PC-3 (cell line): ENCODE data around the gene SETBP1. TPM values are rescaled to one million over a fixed set of nuclear protein-coding genes. Genes with fewer than 3 reads are reported as not detected.

Experiments
- ATAC-seq: fragments of 200-7000 bp; cut with Tn5 transposase; 2 replicates; pipeline ENCODE4 v1.9.1; 2020; ENCODE audit warnings: mild to moderate bottlenecking, moderate library complexity
- BruUV-seq: library from RNA; stranded (reverse); fragments of 400-500 nt; replicated peaks from 2 replicates; lab custom pipeline; 2021; lab: Mats Ljungman, UMichigan
- CTCF ChIA-PET: fragments of 300-600 bp; sonication (Branson Sonifier 250); formaldehyde crosslinking; loops from one replicate; lab custom pipeline; 2022; ENCODE audit warnings: antibody characterized with exemption; lab: Charles Lee
- POLR2A ChIA-PET: fragments of 300-600 bp; sonication (Branson Sonifier 250); formaldehyde crosslinking; loops from one replicate; lab custom pipeline; 2022; ENCODE audit warnings: antibody characterized with exemption; ENCODE audit not compliant: unreplicated experiment; lab: Charles Lee
- DNase-seq: peaks from one replicate; pipeline ENCODE4 v3.0.0-alpha.2; 2015
- H2AFZ ChIP-seq: fragments of 300-600 bp; sonication (generic); 2 replicates; pipeline ENCODE4 v1.6.0; 2016; ENCODE audit warnings: antibody characterized with exemption, low read length
- H3F3A ChIP-seq: fragments of 300-600 bp; sonication (generic); one replicate; pipeline ENCODE4 v1.6.0; 2017; ENCODE audit warnings: antibody characterized with exemption, low read length, control low read depth, mild to moderate bottlenecking; ENCODE audit not compliant: unreplicated experiment
- H3K27ac ChIP-seq: fragments of 300-600 bp; sonication (generic); 2 replicates; pipeline ENCODE4 v1.5.1; 2016; ENCODE audit warnings: mild to moderate bottlenecking, low read length
- H3K27me3 ChIP-seq: fragments of 300-600 bp; sonication (generic); 2 replicates; pipeline ENCODE4 v1.6.1; 2016; ENCODE audit warnings: low read length, mixed read lengths
- H3K36me3 ChIP-seq: fragments of 300-600 bp; sonication (generic); 2 replicates; pipeline ENCODE4 v1.6.1; 2016; ENCODE audit warnings: low read depth, mixed run types, low read length, mixed read lengths
- H3K4me1 ChIP-seq: fragments of 300-600 bp; sonication (generic); 2 replicates; pipeline ENCODE4 v1.5.1; 2016; ENCODE audit warnings: low read length; ENCODE audit not compliant: insufficient read depth
- H3K4me2 ChIP-seq: fragments of 300-600 bp; sonication (generic); 2 replicates; pipeline ENCODE4 v1.6.0; 2016; ENCODE audit warnings: low read length
- H3K4me3 ChIP-seq: fragments of 300-600 bp; sonication (generic); 2 replicates; pipeline ENCODE4 v1.5.1; 2016; ENCODE audit warnings: mild to moderate bottlenecking, low read length, mixed read lengths
- H3K79me2 ChIP-seq: fragments of 300-600 bp; sonication (generic); 2 replicates; pipeline ENCODE4 v1.6.1; 2017; ENCODE audit warnings: low read length, mixed read lengths
- H3K9ac ChIP-seq: fragments of 300-600 bp; sonication (generic); 2 replicates; pipeline ENCODE4 v1.6.0; 2016; ENCODE audit warnings: mild to moderate bottlenecking, low read length
- H3K9me2 ChIP-seq: fragments of 300-600 bp; sonication (generic); replicated peaks from 2 replicates; pipeline ENCODE4 v1.6.1; 2016; ENCODE audit warnings: mixed run types, low read length, mixed read lengths
- H3K9me3 ChIP-seq: fragments of 300-600 bp; sonication (generic); 2 replicates; pipeline ENCODE4 v1.6.1; 2016; ENCODE audit warnings: low read length, mixed read lengths
- H4K20me1 ChIP-seq: fragments of 300-600 bp; sonication (generic); 2 replicates; pipeline ENCODE4 v1.6.1; 2016; ENCODE audit warnings: low read length, mixed read lengths
- EZH2 ChIP-seq: fragments of 300-600 bp; sonication (generic); IDR thresholded peaks from one replicate; pipeline ENCODE4 v1.6.1; 2017; ENCODE audit warnings: antibody characterized with exemption, mild to moderate bottlenecking, low read length; ENCODE audit not compliant: unreplicated experiment
- EZH2phosphoT487 ChIP-seq: fragments of 300-600 bp; sonication (generic); IDR thresholded peaks from 2 replicates; pipeline ENCODE4 v1.6.1; 2018; ENCODE audit warnings: mild to moderate bottlenecking, antibody characterized with exemption, low read length, borderline replicate concordance
- intact Hi-C: fragments of 100-400 bp; cut with micrococcal nuclease; formaldehyde crosslinking; loops from 2 replicates; pipeline ENCODE4 v1.9.0; 2023
- total RNA-seq: library from RNA; depleted of rRNA; stranded (reverse); fragments of >200 nt; gene quantifications from 2 replicates; pipeline ENCODE4 v1.2.3, GENCODE V29; 2014
- TF ChIP-seq, protein P1 (sequence below): fragments of 300-600 bp; sonication (generic); conservative IDR thresholded peaks from 2 replicates; pipeline ENCODE4 v1.5.1; 2017; ENCODE audit warnings: antibody characterized with exemption, low read depth, mild to moderate bottlenecking, low read length

Gene SETBP1
- total RNA-seq, 1 experiment from 2014 or later, result 2.3 TPM

GRCh38 chr18:45083226-45083855, 402.7 kb downstream of the SETBP1 start:
- Histone ChIP-seq H4K20me1 (no peaks in the 10 kb centered on the region), H3F3A (no peaks in the 10 kb centered on the region), H3K9me2 (no peaks in the 10 kb centered on the region), H3K9me3 (no peaks in the 10 kb centered on the region), H3K4me3 (no peak overlapping the region), H3K27ac (no peak overlapping the region), H3K4me1 (no peaks in the 10 kb centered on the region), H3K36me3 (no peaks in the 10 kb centered on the region), H3K9ac (no peak overlapping the region), H3K27me3 (no peaks in the 10 kb centered on the region), H3K79me2 (no peaks in the 10 kb centered on the region), H2AFZ (no peak overlapping the region), H3K4me2 (no peak overlapping the region)
- POLR2A ChIA-PET, result no interaction called here
- ATAC-seq, result no peak
- BruUV-seq, result no TSS peak
- intact Hi-C loops, result no loop called here
- TF ChIP-seq, protein P1, sequence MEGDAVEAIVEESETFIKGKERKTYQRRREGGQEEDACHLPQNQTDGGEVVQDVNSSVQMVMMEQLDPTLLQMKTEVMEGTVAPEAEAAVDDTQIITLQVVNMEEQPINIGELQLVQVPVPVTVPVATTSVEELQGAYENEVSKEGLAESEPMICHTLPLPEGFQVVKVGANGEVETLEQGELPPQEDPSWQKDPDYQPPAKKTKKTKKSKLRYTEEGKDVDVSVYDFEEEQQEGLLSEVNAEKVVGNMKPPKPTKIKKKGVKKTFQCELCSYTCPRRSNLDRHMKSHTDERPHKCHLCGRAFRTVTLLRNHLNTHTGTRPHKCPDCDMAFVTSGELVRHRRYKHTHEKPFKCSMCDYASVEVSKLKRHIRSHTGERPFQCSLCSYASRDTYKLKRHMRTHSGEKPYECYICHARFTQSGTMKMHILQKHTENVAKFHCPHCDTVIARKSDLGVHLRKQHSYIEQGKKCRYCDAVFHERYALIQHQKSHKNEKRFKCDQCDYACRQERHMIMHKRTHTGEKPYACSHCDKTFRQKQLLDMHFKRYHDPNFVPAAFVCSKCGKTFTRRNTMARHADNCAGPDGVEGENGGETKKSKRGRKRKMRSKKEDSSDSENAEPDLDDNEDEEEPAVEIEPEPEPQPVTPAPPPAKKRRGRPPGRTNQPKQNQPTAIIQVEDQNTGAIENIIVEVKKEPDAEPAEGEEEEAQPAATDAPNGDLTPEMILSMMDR, result no peak
- no peak for TF ChIP-seq EZH2
- no peak for TF ChIP-seq EZH2phosphoT487
- no peak for DNase-seq
- CTCF ChIA-PET, result no interaction called here

DNA sequence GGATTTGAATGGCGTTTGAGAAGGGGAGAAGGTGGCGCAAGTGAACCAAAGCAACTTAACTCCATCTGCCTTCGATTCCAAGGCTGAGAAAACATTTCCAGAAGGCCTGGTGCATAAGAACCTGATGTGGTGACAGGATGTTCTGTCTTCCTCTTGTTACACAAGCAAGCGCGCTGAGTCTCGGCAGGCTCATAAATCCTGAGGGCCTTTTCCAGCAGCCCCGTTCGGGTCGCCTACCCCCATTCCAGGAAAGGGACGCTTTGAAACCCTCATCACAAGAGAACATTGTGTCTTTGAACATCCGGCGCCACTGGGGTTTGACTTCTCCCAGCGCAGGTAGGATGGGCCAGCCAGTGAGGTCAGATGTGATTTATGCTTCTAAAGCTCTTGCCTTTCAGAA, 403.5 kb downstream of the SETBP1 start:
- Histone ChIP-seq H3K27me3 (no peaks in the 10 kb centered on the region), H2AFZ (no peak overlapping the region), H3K4me1 (no peaks in the 10 kb centered on the region), H3K9ac (no peak overlapping the region), H3K4me3 (no peak overlapping the region), H3F3A (no peaks in the 10 kb centered on the region), H3K4me2 (no peak overlapping the region), H3K9me3 (no peaks in the 10 kb centered on the region), H4K20me1 (no peaks in the 10 kb centered on the region), H3K79me2 (no peaks in the 10 kb centered on the region), H3K36me3 (no peaks in the 10 kb centered on the region), H3K27ac (no peak overlapping the region), H3K9me2 (no peaks in the 10 kb centered on the region)
- intact Hi-C loops, result no loop called here
- CTCF ChIA-PET, result no interaction called here
- POLR2A ChIA-PET, result no interaction called here
- no TSS peak for BruUV-seq
- TF ChIP-seq EZH2, result no peak
- no peak for TF ChIP-seq EZH2phosphoT487
- TF ChIP-seq, protein P1, result no peak
- no peak for ATAC-seq
- no peak for DNase-seq

GRCh38 chr18:45085916-45086624, 405.4 kb downstream of the SETBP1 start:
- Histone ChIP-seq H3K9ac (no peak overlapping the region), H3K4me1 (no peaks in the 10 kb centered on the region), H3K27ac (no peak overlapping the region), H3K4me3 (no peak overlapping the region), H3F3A (no peaks in the 10 kb centered on the region), H3K79me2 (no peaks in the 10 kb centered on the region), H3K36me3 (no peaks in the 10 kb centered on the region), H3K9me3 (no peaks in the 10 kb centered on the region), H3K9me2 (no peaks in the 10 kb centered on the region), H3K27me3 (no peaks in the 10 kb centered on the region), H4K20me1 (no peaks in the 10 kb centered on the region), H2AFZ (no peak overlapping the region), H3K4me2 (no peak overlapping the region)
- TF ChIP-seq EZH2phosphoT487, result no peak
- TF ChIP-seq, protein P1, result no peak
- no peak for TF ChIP-seq EZH2
- intact Hi-C loops, result no loop called here
- CTCF ChIA-PET, result no interaction called here
- ATAC-seq (no peak), DNase-seq (no peak)
- BruUV-seq, result no TSS peak
- POLR2A ChIA-PET, result no interaction called here
